HG02759 (cell line): ENCODE data around the gene TTPAL.
A peak's percentile ranks its signal among the peaks of the same experiment; 100 is the strongest.

Experiments used
- ATAC-seq: cut with Tn5 transposase; IDR thresholded peaks from one replicate; pipeline ENCODE4 v1.9.1; 2021; ENCODE audit warnings: mild to moderate bottlenecking, moderate library complexity; ENCODE audit not compliant: unreplicated experiment

The TTPAL gene

DNA sequence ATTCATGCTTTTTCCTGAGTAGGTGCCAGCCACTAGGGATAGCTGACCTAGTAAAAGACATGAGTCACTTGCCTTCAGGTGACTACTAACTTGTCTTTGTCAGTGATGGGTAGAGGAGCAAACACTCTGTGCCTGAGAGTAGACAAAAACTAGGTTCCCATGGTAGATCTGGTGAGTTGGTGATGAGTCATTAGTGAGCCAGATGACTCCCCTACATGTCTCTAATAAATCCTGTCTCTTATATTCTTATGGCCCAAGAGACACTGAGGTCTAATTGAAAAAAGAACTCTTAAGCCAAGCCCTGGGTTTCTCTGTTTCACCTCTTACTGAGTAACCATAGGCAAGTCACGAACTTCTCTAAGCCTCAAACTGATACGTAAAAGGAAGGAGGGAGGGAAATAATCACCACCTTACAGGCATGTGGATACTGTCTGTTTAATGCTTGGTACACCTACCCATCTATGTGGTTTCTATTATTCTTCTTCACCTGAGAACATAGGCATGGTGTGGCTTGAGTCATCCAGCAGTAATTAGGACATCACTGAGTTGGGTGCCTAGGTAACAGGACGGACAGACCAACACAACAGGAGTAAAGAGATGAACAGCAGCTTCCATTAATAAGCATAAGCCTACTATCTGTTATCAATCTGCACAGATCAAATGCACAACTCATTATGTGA, 20.3 kb downstream of the TTPAL start:
- no peak for ATAC-seq

DNA sequence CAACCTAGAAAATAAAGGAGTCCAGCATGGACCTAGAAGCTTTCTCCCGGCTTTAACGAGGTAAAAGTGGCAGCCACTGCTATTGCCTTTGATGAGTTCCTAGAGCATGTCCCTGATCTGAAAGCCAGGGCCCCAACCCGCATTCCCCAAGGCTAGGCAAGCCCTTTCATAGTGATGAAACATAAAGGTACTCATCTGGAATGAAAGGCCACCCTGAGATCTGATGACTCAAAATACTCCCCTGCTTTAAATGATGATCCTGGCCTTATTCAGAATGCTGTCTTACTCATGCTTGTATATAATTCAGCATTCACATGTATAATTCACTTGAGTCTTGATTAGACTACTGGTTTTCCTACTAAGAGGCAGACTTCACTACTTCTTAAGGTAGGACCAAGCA, 21.3 kb downstream of the TTPAL start:
- no peak for ATAC-seq

DNA sequence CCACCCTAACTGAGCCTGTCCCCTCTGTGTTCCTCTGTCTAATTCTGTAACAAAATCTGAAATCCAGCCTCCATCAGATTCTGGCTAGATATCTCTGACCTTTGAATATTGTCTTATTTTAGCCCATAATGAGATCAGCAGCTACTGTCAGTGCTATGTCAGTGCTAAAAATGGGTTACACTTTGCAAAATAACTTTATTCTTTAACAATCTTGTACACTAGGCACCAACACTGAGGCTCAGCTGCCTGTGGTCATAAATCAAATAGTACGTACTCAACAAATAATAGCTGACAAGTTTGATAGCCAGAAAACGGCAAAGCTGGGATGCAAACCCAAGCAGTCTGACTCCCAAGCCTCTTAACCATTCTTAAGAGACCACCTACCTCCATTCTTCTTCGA, 22.1 kb downstream of the TTPAL start:
- no peak for ATAC-seq

DNA sequence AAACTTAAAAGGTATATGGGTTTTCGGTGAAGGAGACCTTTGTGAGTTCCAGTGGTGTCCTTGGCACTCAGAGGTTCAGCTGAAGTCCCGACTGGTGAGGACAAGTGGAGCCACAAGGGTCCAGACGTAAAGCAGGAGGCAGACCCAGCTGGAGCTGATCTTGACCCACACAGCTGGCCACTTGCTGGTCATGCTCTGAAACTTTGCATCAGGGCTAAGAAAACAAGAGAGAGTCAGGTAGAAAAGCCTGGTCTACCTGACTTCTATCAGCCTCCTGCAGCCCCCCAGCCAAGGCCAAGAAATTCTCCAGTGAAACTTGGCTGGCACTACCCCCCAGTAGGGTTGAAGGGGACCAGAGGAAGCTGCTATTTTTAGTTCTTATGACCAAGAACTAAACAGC, 24.5 kb downstream of the TTPAL start:
- no peak for ATAC-seq

DNA sequence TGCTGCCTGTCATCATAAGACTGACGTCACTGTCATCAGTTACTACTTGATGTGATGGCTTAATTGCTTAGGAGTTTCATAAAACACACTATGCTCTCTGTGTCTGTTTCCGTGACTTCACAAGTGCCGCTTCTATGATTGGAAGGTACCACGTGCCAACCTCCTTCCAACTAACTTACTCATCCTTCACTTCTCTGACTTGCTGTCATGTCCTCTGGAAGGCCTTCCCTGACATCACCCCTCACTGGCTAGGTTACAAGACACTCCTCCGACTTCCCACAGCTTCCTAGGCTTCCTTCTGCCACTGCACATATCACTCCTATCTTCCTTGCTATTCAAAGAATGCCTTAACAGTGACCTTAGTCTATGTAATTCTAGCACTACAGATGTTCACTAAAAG, 25.8 kb downstream of the TTPAL start:
- ATAC-seq, result no peak

DNA sequence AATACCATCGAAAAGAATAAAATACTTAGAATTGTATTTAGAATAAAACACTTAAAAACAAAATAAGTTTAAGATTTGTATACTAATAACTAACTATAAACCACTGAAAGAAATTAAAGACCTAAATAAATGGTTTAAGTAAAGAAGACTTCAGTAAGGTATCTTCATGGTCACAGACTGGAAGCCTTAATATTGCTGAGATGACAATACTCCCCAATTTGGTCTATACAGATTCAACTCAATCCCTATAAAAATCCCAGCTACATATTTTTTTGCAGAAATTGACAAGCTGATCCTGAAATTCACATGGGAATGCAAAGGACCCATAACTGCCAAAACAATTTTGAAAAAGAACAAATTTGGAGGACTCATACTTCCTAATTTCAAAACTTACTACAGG, 27.3 kb downstream of the TTPAL start:
- ATAC-seq, result no peak

DNA sequence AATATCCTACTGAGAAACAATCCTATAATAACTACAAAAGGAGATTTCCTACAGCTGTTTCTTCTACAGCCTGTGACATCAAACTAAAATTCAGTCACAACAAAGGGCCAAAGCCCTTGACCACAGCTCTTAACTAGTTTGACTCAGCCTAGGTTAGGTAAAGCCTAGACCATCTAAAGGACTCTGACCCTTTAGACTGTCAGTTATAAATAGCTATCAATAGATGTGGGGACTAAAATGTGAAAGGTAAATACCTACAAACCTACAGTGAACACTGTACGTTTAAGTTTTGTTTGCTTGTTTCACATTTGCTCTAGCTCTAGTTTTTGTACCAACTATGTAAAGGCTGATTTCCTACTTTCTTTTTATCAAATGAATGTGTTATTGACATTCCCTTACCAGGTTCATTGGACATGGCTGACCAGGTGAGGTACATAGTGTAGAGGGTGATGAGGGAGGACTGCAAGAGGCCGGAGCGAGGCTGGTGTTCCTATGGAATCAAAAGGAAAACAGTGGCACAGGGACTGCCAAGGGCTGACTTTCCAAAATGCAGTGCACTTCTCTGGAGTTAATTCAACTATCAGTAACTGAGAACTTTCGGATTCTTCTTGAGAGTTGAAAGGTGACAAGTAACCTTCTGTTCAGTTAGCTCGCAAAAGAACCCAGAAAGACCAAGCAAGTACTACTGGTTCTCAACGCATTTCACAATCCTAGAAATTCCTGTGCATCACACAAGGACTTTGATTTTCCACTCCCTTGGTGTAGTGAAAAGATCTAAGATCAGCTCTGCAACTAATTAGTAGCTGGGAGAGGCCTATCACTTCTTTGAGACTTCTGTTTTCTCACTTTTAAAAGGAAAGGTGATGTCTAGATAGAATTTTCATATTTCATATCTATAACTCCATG, 29.0 kb downstream of the TTPAL start:
- ATAC-seq, result no peak

DNA sequence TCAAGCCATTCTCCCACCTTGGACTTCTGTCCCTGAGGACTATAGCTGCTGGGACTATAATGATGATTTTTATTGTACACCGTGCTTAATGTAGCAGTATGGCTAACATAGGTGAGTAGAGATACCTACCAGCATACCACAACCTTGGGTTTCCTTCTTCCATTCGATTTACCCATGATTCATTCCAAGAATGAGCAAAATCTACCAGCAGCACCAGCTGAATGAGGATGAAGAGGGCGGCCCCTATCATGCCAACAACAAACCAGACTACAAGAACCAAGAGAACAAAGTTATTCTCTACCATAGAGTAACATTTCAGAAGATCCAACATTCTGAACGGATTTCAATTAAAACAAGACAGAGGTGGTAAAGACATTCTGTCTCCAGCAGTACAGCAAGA, 34.1 kb downstream of the TTPAL start:
- no peak for ATAC-seq

DNA sequence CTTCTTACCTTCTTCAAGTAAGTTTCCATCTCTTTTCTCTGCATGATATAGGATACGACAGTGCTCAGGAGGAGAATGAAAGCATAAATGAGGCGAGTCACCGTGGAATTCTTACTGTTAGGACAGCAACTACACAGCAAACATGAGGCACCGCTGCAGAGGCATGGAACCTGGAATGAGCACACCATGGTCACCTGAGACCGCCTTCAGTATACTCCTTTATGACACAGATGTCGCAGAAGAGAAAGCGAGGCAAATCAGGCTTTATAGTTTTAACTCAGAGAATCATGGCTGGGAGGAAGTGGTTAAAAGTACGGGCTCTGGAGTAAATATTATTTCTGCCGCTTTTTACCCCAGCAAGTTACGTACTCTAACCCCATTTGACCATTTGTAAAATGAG, 38.2 kb downstream of the TTPAL start:
- ATAC-seq, result no peak

DNA sequence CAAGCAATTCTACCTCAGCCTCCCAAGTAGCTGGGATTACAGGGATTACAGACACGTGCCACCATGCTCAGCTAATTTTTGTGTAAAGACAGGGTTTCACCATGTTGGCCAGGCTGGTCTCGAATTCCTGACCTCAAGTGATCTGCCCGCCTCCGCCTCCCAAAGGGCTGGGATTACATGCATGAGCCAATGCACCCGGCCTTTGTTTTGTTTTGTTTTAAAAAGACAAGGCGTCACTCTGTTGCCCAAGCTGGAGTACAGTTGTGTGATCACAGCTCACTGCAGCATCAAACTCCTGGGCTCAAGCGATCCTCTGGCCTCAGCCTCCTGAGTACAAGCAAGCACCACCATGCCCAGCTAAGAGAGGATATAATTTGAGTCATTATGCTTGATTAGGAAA, 40.8 kb downstream of the TTPAL start:
- ATAC-seq, result no peak

DNA sequence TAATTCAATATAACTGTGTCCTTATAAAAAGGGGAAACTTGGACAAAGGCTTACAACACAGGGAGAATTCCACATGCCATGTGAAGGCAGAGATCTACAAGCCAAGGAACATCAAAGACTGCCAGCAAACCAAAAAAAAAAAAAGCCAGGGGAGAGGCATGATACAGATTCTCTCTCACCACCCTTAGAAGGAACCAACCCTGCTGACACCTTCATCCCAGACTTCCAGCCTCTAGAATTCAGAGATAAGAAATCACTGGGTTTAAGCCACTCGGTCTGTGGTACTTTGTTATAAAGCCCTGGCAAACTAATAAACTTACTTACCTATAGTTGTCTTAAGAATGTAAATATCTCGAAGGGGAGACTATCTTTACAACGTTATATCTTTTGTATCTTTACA, 41.8 kb downstream of the TTPAL start:
- no peak for ATAC-seq

DNA sequence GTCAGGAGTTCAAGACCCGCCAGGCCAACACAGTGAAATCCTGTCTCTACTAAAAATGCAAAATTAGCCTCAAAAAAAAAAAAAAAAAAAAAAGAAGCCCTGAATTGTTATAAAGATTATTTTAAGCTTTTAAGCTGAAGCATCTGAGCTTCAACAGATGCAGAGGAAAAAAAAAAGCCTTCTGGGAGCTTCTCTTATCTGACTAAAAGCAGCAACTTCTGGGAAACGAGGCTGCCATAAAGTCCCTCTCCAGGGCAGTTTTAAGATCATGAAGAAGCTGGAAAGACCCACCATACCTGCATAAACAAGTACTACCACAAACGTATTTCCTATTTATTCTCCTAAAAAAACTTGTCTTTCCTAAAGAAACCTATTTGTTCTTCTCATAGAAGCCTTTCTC, 42.6 kb downstream of the TTPAL start:
- no peak for ATAC-seq

DNA sequence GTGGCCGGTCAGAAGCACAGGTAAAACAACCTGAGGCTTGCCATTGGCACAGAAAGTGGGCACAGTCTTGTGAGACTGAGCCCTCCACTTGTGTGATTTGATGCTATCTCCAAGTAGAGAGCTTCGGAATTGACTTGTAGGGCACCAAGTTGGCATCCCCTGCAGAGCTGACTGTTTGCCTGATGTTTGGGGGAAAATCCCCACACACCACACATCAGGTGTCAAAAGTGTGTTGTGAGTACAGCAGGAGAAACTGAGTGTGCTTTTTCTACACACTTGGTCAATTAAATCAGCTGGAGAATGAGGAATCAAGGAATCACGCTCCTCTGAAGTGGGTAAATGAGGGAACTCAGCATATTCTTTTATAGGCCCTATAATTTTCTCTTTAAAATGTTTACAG, 45.2 kb downstream of the TTPAL start:
- no peak for ATAC-seq

DNA sequence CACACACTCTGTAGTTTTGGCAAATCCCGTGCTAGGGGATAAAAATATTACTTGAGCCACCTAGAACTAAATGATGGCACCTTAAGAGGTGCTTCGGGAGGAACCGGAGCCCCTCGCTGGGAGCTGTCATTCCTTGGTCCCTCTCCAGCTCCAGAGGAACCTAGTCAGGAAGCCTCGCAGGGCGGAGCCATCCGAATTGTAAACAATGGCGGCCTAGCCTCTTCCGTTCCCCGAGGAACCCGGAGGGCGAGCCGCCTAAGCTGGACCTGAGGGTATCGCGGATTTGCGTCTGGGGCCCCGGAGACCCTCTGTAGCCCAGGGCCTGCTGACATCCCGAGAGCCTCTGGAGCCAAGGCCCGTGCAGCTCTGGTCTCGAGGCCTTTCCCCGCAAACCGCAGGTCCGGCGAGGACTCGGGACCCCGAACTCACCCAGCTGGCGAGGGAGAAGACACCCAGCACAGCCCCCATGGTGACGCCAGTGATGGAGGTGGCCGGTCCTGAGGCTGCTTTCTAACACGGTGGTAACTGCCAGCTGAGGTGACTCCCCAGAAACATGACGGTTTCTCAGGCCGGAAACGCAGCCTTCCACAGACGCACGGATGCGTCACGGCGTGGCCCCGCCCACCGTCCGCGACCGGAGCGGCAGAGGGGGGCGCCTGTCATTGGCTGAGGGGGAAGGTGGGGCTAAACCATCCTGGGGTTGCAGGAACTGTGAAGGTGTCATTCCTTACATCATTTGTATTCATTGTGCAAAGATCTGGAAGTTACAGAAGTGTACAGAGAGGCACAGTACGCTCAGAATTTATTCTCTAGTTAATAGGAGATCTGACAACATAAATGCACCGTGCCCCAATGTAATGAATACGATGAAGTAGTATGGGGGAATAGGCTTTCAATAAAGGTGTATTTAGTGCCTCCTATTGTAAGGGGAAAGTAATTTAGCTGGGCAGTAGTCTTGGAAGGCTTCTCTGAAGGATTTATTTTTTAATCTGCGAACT, 46.1 kb downstream of the TTPAL start, which contains the start of gene SERINC3:
SERINC3 (minus strand) TSS at position 587 of the 998 bp plus-strand sequence; CDS start at position 468, 119 bp downstream.
- peak; percentile 99 for ATAC-seq

DNA sequence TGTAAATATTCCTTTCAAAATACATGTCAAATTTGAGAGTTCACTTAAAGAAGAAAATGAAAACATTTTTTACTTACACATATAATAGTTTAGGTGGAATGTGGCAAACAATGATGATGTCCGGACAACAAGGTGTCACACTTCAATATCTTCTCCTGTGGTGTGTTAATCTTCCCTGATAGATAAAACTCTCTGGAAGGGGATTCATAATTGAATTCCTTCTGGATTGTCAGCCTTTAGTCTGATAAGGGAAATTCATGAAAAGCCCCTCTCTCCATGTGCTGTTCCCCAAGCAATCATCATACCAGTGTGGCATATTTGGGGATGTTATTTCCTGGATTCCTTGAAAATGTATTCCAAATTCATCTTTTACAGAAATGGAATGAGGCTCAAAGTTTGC, 47.2 kb downstream of the TTPAL start:
- no peak for ATAC-seq

DNA sequence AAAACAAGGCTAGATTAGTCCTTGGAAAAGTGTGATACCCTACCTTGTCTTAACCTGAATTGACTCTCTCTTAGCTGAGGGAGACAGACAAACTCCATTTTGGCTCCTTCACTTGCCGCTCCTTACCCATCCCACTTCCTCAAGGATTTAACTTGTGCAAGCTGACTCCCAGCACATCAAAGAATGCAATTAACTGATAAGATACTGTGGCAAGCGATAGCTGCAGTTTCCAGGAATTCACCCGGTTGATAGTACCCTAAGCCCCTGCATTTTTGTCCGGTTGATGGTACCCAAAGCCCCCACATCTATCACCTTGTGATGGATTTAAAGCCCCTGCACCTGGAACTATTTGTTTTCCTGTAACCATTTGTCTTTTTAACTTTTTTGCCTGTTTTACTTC, 48.1 kb downstream of the TTPAL start:
- no peak for ATAC-seq

DNA sequence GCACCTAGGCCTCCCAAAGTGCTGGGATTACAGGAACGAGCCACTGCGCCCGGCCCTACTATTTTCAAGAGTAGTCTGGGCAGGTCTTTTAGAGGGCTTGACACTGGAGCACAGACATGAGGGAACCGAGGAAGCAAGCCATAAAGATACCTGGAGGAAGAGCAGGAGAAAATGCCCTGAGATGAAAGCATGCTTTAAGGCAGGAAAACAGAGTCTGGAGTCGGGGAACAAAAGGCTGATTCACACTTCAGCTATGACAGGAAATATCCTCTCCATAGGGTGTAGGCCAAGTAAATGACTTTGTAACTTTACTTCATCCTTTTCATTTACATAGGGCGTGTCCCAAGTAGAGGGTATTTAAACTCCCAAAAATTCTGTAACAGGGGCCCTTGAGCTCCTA, 50.5 kb downstream of the TTPAL start:
- ATAC-seq, result no peak

DNA sequence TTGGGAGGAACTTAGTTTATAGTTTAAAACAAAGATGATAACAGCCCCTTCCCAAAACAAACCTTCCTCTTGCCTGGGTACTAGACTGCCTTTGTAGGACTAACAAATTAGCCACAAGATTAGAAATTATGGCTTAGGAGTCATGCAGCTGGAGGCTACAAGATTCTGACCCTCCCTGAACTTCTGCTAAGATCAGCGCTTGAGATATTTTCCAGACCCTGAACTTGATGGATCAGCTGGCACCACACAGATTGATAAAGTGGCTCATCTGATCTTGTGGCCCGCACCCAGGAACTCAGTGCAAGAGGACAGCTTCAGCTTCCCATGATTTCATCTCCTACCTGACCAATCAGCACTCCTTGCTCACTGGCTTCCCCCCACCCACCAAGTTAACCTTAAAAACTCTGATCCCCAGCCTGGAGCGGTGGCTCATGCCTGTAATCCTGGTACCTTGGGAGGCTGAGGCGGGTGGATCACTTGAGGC, 52.1 kb downstream of the TTPAL start:
- no peak for ATAC-seq

DNA sequence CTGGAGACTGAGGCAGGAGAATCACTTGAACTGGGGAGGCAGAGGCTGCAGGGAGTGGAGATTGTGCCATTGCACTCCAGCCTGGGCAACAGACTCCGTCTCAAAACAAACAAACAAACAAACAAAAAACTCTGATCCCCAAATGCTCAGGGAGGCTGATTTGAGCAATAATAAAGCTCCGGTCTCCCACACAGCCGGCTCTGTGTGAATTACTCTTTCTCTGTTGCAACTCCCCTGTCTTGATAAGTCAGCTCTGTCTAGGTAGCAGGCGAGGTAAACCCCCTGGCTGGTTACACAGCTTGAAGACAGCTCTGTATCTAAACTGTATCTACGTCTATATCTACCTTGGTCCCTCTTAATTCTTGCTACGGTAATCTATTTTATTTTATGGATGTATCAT, 52.6 kb downstream of the TTPAL start:
- no peak for ATAC-seq

DNA sequence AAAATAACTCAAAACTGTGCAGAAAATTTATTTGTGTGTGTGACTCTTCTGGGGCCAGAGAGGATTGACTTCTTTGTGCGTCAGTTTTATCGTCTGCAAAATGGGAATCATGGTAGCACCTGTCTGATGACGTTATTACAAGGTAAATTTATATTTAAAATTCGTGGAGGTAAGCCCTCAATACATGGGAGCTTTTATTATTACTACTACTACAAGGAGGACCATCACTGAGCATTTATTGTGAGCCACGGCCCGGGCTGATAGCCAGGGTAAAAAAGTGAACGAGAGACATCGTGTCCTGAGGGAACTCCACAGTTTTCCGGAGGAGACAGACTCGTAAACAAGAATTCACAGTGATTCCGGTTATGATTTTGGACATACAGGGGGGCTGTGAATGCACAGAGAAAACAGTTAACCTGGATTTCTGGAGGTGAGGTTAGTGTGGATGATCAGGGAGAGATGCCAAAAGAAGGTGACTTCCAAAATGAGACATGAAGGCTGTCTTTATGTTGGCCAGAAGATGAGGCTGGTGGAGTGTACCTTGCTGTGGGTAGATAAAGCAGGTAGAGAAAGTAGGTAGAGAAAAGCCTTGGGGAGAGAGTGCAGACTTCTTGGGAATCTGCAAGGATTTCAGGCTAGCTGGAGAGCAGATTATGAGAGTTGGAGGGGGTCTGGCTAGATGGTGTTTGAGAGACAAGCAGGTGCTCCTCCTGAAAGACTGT, 56.7 kb downstream of the TTPAL start:
- ATAC-seq, result no peak
